Mucosa of rectum (tissue), 2 donors: ENCODE results near the gene BICD1.

Experiments used
- H3K27ac ChIP-seq, 2 donors: one replicate each; pipeline ENCODE4 v1.7.0; 2013; ENCODE audit warnings: inconsistent platforms in 2 of 2, low read depth in 2 of 2, low read length in 2 of 2
- H3K27me3 ChIP-seq, 2 donors: one replicate each; pipeline ENCODE4 v1.7.0; 2013; ENCODE audit warnings: low read length in 2 of 2; ENCODE audit not compliant: control insufficient read depth in 2 of 2, insufficient read depth in 2 of 2
- H3K36me3 ChIP-seq, 2 donors: one replicate each; pipeline ENCODE4 v1.7.0; 2013; ENCODE audit warnings: low read length in 2 of 2; ENCODE audit not compliant: control insufficient read depth in 2 of 2, insufficient read depth in 2 of 2
- H3K4me1 ChIP-seq, 2 donors: one replicate each; pipeline ENCODE4 v1.7.0; 2013; ENCODE audit warnings: low read length in 2 of 2, mild to moderate bottlenecking in 1 of 2; ENCODE audit not compliant: control insufficient read depth in 2 of 2, insufficient read depth in 2 of 2
- H3K4me3 ChIP-seq, 2 donors: one replicate each; pipeline ENCODE4 v1.7.0; 2013; ENCODE audit warnings: low read length in 2 of 2
- H3K9ac ChIP-seq, 2 donors: one replicate each; pipeline ENCODE4 v1.7.0; 2013; ENCODE audit warnings: low read length in 2 of 2, low read depth in 1 of 2, mild to moderate bottlenecking in 1 of 2
- H3K9me3 ChIP-seq, 2 donors: one replicate each; pipeline ENCODE4 v1.7.0; 2013; ENCODE audit warnings: low read length in 2 of 2; ENCODE audit not compliant: control insufficient read depth in 2 of 2
- donor health status: healthy.
- donor health status: Normal muscosa, but diverticular disease.

The BICD1 gene

GRCh38 chr12:32400114-32400672, 293.5 kb downstream of the BICD1 start:
- Histone ChIP-seq H3K4me3 (peak overlapping the region; percentile 77 to 82), H3K9me3 (no peaks in the 10 kb centered on the region), H3K27ac (peak overlapping the region; percentile 96 to 98), H3K4me1 (peaks cover 6 to 21% of the 10 kb centered on the region in 2 donors), H3K36me3 (peaks cover 0 to 3% of the 10 kb centered on the region in 2 donors), H3K9ac (peak overlapping the region; percentile 90 to 95), H3K27me3 (no peaks in the 10 kb centered on the region)

- peaks cover 6 to 21% of the 10 kb centered on the region in 2 donors for H3K4me1 ChIP-seq
- H3K4me3 ChIP-seq, result peak overlapping the region; percentile 77 to 82
- no peaks in the 10 kb centered on the region for H3K9me3 ChIP-seq
- no peaks in the 10 kb centered on the region for H3K27me3 ChIP-seq
- peaks cover 0 to 3% of the 10 kb centered on the region in 2 donors for H3K36me3 ChIP-seq
- H3K27ac ChIP-seq, result peak overlapping the region; percentile 96 to 98
- H3K9ac ChIP-seq, result peak overlapping the region; percentile 90 to 95
Observed at GRCh38 chr12:32400866-32401265, 294.2 kb downstream of the BICD1 start.

DNA sequence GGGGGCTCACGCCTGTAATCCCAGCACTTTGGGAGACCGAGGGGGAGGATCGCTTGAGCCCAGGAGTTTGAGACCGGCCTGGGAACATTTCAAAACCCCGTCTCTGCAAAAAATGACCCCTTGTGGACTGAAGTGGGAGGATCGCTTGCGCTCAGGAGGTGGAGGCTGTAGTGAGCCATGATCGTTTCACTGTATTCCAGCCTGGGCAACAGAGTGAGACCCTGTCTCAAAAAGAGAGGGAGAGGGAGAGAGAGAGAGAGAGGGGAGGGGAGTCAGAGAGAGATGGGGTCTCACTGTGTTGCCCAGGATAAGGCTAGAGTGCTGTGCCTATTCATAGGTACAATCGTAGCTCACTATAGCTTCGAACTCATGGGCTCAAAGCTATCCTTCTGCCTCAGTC, 295.5 kb downstream of the BICD1 start:
- H3K4me3 ChIP-seq, result peak overlapping the region in 1 of 2 donors; percentile 11

GRCh38 chr12:32402946-32403345, 296.3 kb downstream of the BICD1 start:
- H3K4me1 ChIP-seq, result peaks cover 6 to 21% of the 10 kb centered on the region in 2 donors
- no peak overlapping the region for H3K27ac ChIP-seq
- no peak overlapping the region for H3K4me3 ChIP-seq

More for the DNA sequence above, 295.5 kb downstream of the BICD1 start:
- H3K36me3 ChIP-seq, result peaks cover 0 to 3% of the 10 kb centered on the region in 2 donors
- no peaks in the 10 kb centered on the region for H3K27me3 ChIP-seq
- no peaks in the 10 kb centered on the region for H3K9me3 ChIP-seq
- H3K4me1 ChIP-seq, result peaks cover 6 to 21% of the 10 kb centered on the region in 2 donors
- no peak overlapping the region for H3K9ac ChIP-seq
- H3K27ac ChIP-seq, result no peak overlapping the region

DNA sequence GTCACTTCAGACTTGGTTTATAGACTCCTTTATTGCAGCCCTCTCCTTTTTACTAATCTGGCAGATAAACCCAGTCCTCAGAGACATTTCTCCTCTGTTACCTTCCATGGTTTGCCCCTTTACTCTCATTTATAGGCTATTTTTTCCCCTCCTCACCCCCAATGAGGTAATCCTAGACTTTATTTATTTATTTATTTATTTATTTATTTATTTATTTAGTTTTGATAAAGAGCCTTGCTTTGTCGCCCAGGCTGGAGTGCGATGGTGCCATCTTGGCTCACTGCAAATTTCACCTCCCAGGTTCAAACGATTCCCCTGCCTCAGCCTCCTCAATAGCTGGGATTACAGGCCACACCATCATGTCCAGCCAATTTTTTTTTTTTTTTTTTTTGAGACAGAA, 301.1 kb downstream of the BICD1 start:
- Histone ChIP-seq H3K9me3 (no peaks in the 10 kb centered on the region), H3K4me3 (no peak overlapping the region), H3K36me3 (peaks cover 0 to 3% of the 10 kb centered on the region in 2 donors), H3K27ac (no peak overlapping the region), H3K27me3 (no peaks in the 10 kb centered on the region), H3K4me1 (no peaks in the 10 kb centered on the region), H3K9ac (no peak overlapping the region)

More at GRCh38 chr12:32402946-32403345, 296.3 kb downstream of the BICD1 start:
- no peak overlapping the region for H3K9ac ChIP-seq
- H3K9me3 ChIP-seq, result no peaks in the 10 kb centered on the region
- no peaks in the 10 kb centered on the region for H3K27me3 ChIP-seq
- peaks cover 0 to 3% of the 10 kb centered on the region in 2 donors for H3K36me3 ChIP-seq

- H3K9me3 ChIP-seq, result no peaks in the 10 kb centered on the region
- no peak overlapping the region for H3K4me3 ChIP-seq
- no peaks in the 10 kb centered on the region for H3K4me1 ChIP-seq
- no peak overlapping the region for H3K27ac ChIP-seq
- no peaks in the 10 kb centered on the region for H3K36me3 ChIP-seq
- no peaks in the 10 kb centered on the region for H3K27me3 ChIP-seq
- no peak overlapping the region for H3K9ac ChIP-seq
Observed at GRCh38 chr12:32413412-32413811, 306.8 kb downstream of the BICD1 start.

- H3K27me3 ChIP-seq, result no peaks in the 10 kb centered on the region
Observed at GRCh38 chr12:32418221-32418620, 311.6 kb downstream of the BICD1 start.

GRCh38 chr12:32418903-32419519, 312.4 kb downstream of the BICD1 start:
- H3K27ac ChIP-seq, result no peak overlapping the region
- no peak overlapping the region for H3K9ac ChIP-seq

More at GRCh38 chr12:32418221-32418620, 311.6 kb downstream of the BICD1 start:
- peaks cover 0 to 3% of the 10 kb centered on the region in 2 donors for H3K4me1 ChIP-seq
- H3K9me3 ChIP-seq, result no peaks in the 10 kb centered on the region
- peaks cover 0 to 2% of the 10 kb centered on the region in 2 donors for H3K36me3 ChIP-seq
- no peak overlapping the region for H3K27ac ChIP-seq
- H3K9ac ChIP-seq, result no peak overlapping the region
- H3K4me3 ChIP-seq, result no peak overlapping the region

DNA sequence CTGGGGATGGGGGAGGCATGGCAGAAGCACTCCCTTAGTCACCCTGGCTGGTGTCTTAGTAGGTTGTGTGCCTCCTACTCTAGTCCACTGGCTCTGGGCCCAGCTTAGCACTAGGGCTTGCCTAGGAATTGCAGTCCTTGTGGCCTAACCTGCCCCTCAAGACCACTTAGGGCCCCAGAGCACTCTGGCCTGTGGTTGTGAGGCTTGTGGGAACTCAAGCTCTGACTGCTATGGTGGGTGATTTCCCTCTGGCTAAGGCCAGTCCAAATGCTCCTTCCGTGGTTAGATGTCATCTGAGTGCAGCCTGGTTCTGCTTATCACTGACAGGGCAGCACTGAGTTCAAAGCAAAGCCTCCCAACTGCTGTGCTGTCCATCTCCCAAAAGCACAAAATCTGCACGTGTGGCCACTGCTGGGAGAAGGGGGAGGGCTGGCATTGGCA, 312.9 kb downstream of the BICD1 start:
- no peak overlapping the region for H3K27ac ChIP-seq
- no peaks in the 10 kb centered on the region for H3K27me3 ChIP-seq
- peaks cover 0 to 2% of the 10 kb centered on the region in 2 donors for H3K36me3 ChIP-seq
- no peak overlapping the region for H3K4me3 ChIP-seq
- peaks cover 0 to 3% of the 10 kb centered on the region in 2 donors for H3K4me1 ChIP-seq
- H3K9me3 ChIP-seq, result no peaks in the 10 kb centered on the region
- H3K9ac ChIP-seq, result no peak overlapping the region

More at GRCh38 chr12:32418903-32419519, 312.4 kb downstream of the BICD1 start:
- H3K4me1 ChIP-seq, result peaks cover 0 to 3% of the 10 kb centered on the region in 2 donors
- H3K4me3 ChIP-seq, result no peak overlapping the region
- no peaks in the 10 kb centered on the region for H3K9me3 ChIP-seq
- no peaks in the 10 kb centered on the region for H3K27me3 ChIP-seq
- H3K36me3 ChIP-seq, result peaks cover 0 to 2% of the 10 kb centered on the region in 2 donors

DNA sequence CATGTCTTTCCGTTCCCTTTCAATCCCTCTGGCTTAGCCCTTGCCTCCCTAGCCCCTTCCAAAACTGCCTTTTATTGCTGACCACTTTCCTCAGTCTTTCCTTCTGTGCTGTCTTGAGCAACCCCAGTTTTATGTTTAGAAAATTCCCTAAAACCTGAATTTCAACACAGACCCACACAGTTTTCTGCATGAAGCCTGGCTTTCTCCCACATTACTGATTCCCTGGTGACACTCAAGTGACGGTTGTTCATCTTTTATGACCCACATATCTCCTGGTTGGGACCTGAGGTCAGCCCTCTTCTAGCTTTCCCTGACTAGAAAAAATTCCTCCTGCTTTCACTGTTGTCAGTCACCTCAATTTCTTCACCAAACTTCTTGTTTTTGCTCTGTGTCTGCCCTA, 313.7 kb downstream of the BICD1 start:
- no peak overlapping the region for H3K9ac ChIP-seq
- no peaks in the 10 kb centered on the region for H3K9me3 ChIP-seq
- H3K4me3 ChIP-seq, result no peak overlapping the region
- H3K4me1 ChIP-seq, result peaks cover 0 to 3% of the 10 kb centered on the region in 2 donors
- no peak overlapping the region for H3K27ac ChIP-seq
- H3K36me3 ChIP-seq, result peaks cover 0 to 2% of the 10 kb centered on the region in 2 donors
- H3K27me3 ChIP-seq, result no peaks in the 10 kb centered on the region
